GM21423 (cell line): Measurements from ENCODE around the gene ZNF41.
"Not testable (repeated sequence)": the region's sequence is repeated elsewhere in the genome, so short reads cannot be mapped to it uniquely, and the experiment has no call there.

Source experiments
- ATAC-seq: cut with Tn5 transposase; IDR thresholded peaks from one replicate; pipeline ENCODE4 v1.9.1; 2021; ENCODE audit warnings: mild to moderate bottlenecking, moderate library complexity; ENCODE audit not compliant: unreplicated experiment

ZNF41 gene

DNA sequence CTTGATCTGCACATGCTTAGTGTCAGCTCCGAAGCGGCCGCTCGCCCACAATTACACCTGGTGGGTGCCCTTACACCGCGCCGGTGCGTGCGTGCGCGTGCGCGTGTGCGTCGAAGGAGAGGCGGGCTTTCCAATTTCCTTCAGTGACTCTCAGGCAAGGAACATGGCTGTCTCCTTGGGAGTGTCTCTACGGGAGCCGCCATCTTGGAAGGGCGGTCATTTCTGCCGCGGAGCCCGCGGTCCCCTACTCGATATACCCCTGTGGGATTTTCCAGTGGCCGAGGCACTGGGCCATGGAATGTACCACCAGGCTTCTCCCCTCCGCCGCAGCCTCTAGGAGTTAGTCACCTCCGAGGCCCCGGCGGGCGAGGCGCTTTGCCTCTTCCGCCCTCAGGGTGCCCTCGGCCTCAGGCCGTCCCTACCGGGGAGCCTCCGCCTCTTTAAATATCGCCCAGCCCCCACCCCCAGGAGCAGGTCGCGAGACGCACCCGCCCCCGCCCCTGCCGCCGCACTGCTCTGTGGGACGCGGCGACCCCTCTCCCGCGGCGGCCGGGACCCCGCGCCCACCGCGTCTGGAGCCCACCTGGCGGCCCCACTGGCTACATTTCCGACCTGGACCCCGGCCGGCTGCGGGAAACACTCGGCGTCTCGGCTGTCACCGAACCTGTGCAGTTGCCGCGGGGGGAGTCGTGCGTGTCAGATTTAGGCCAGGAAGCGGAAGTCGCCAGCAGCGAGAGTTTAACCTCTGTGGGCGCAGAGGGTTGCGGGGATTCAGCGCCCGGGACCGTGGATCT lies at the start of gene ZNF41:
Gene ZNF41 (minus strand): TSS at position 711 of the 794 bp plus-strand sequence. CDS start 15,741 bp downstream, outside the sequence.
- ATAC-seq: peak; percentile 82

DNA sequence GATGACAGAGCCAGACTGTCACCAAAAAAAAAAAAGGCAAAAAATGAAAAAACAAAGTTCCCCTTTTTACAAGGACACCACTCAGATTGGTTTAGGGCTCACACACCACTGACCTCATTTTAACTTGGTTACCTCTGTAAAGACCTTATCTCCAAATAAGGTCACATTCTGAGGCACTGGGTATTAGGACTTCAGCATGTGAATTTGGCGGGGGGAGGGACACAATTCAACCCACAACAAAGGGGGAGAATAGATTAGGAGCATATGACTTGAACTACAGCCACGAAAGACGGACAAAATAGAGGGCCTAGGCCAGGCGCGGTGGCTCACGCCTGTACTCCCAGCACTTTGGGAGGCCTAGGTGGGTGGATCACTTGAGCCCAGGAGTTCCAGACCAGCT lies 47.0 kb upstream of the ZNF41 start:
- no peak for ATAC-seq

DNA sequence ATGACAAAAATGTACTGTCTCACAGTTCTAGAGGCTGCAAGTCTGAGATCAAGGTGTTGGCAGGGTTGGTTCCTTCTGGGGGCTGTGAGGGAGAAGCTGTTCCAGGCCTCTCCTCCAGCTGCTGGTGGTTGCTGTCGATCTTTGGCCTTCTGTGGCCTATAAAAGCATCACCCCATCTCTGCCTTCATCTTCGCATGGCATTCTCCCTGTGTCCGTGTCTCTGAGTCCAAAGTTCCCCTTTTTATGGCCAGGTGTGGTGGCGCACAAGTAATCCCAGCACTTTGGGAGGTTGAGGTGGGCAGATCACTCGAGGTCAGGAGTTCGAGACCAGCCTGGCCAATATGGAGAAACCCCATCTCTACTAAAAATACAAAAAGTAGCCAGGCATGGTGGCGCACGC lies 46.5 kb upstream of the ZNF41 start:
- no peak for ATAC-seq

DNA sequence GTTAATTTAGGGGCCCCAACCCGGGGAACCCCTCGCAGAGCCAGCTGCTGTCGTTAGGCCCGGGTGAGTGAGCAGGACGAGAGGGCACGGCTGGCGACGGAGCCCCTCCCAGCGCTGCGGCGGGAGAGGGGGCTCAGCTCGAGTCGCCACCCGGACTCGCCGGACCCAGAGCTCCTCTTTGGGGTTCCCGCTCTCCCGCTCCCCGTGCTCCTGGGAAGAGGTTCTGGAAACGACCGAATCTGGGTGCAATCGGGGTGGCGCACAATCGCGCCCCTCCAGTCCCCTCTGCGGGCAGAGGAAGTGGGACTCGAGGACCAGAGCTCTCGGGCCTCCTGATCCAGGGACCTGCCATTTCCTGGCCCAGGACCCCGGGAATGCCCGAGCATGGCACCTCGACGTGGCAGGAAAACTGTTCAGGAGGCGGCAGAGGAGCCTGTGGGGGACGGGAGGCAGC lies 40.7 kb upstream of the ZNF41 start:
- no peak for ATAC-seq

DNA sequence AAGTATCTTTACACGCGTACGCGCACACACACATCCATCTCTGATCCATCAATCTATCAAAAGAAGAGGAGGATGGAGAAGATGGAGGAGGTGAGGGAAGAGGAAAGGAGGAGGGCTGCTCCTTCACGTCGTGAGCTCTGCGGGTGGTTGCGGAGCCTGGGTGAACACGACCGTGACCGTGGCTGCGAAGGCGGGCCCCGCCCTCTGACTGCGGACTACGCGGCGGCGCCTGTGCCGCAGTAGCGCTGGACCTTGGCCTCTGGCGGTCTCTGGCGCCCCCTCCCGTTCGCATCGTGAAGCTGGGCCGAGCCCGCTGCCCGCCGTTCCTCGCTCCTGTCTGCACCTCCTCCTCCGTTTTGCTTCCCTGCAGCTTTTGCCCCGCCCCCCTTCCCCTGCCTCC lies 40.3 kb upstream of the ZNF41 start:
- peak; percentile 90 for ATAC-seq

DNA sequence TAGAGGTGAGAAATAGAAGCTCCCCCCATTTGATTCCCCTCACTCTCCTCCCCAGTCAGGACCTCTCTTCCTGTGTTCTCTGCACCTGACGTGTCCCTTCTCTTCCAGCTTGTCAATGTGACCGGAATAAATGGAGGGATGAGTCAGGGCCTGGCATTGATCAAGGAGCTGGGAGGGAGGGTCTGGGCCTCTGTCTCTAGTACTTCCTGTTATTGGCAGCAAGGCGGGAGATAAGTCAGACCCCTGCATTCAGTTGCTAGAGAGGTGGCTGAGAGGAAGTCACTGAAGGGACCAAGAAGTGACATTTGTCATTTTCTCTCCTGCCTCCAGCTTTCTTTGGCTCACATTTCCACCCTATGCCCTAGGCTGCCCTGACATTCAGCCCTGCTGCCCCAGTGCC lies 35.1 kb upstream of the ZNF41 start:
- no peak for ATAC-seq

DNA sequence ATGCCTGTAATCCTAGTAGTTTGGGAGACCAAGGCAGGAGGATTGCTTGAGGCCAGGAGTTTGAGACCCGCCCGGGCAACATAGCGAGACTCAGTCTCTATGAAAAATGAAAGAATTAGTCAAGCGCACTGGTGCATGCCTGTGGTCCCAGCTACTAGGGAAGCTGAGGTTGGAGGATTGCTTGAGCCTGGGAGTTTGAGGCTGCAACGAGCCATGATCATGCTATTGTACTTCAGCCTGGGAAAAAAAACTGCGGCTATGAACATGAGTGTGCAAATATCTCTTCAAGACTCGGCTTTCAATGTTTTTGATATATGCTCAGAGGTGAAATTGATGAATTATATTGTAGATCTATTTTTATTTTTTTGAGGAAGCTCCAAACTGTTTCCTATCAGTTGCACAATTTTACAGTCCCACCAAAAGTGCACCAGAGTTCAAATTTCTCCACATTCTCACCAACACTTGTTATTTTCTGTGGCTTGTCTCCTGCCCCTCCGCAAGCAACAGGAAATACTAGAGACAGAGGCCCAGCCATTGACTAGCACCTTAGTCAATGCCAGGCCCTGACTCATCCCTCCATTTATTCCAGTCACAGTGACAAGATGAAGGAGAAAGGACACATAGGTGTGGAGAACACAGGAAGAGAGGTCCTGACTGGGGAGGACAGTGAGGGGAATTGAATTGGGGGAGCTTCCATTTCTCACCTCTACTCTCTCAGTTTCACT lies 33.1 kb upstream of the ZNF41 start:
- ATAC-seq: no peak

DNA sequence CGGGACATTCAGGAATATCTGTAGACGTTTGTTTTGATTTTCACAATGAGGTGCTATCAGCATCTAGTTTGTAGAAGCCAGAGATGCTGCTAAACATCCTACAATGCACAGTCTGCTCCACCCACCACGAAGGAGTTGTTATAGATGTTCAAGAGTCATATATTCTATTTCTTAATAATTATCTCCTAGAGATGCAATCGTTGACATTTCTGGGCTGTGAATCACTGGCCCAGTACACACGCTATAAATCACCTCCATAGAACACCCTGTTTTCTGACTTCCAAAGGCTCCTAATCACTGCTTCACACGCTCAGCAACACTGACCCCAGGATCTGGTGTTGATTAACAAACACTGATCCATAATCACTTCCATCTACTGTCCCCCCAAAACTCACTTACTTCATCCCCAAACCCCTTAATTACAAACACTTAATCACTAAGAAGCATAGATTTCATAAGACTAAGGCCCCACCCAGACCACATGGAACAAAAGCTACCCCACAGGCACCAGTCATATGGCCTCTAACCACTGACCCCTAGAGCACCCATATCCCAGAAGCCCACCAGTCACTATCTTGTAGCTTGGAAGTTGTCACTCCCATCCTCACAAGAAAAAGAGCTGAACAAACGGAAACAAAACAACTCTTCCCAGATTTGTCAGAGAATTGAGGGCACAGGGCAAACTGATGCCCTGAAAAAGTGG lies 31.7 kb upstream of the ZNF41 start:
- ATAC-seq: no peak

DNA sequence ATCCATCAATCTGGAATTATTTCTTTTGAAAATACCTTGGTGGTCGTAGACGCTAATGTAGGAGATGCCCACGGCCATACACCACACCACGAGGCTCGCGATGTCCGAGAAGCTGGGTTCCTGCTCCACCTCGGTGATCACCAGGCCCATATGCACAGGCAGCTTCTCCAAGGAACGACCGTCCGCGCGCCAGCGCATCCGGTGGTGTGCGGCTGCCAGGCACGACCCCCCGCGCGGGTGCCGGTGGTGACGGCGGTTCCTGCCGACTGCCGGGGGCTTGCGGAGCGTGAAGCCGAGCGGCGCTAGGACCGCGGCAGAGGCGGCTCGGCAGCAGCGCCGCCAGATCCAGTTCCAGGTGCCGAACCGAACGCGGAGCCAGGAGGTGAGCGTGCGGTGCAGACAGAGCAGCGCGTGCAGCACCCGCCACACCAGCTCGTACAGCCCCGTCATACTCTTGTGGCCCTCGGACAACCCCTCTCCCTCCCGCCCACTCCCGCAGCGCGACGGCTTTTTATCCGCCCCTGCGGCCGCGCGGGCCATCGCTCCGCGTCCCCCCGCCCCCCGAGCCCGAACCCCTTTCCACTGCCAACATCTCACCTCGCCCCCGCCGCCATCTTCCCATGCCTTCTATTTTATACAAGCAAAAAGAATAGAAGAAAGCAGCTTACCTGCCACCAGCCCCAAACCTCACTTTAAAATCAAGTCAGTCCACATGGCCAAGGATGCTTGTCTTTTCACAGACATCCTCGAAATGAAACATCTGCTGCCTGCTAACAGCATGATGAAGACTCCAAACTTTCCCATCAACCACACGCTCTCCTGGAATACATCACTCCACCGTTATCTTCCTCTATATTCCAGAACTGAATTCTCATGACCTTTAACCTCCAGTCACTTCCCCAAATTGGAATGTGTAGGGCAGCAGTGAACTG lies 30.3 kb upstream of the ZNF41 start:
- peak; percentile 61 for ATAC-seq

DNA sequence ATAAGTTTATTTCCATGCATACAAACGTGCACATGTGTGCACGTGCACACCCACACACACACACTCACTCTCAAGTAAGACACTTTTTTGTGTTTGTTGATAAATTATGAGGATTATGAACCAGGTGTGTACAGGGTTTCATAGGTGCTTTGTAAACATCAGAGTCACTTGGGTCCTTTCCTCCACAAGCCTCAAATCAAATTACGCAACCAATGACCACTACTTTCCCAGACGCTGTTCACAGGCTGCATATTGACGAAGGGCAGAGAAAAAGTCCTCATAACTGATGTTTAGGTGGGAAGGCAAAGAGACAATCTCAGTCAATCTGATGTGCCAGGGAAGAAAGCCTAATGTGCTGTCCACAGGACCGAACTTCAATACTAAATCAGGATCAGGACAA lies 29.4 kb upstream of the ZNF41 start:
- ATAC-seq: not testable (repeated sequence)

DNA sequence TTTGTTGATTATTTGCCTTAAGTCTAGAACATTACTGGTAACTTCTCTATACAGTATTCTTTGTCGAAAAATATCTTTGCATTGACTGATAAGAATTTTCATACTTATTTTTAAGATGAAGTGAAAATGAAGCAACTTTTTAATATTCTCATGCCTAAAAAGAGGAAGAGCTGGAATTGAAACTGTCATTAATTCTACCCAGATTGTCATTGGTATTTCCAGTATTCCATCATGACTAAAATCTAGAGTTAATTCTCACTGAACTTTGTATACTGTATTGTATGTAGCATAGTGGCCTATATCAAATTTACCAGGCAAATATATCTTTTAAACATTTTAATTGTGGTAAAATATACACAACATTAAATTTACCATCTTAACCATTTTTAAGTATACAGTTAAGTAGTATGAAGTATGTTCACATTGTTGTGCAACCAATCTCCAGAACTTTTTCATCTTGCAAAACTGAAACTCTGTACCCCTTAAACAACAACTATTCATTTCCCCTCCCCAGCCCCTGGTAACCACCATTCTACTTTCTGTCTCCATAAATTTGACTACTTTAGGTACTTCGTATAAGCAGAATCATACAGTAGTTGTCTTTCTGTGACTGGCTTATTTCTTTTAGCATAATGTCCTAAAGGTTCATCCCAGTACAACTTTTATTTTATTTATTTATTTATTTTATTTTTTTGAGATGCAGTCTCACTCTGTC lies 24.3 kb upstream of the ZNF41 start:
- ATAC-seq: no peak

DNA sequence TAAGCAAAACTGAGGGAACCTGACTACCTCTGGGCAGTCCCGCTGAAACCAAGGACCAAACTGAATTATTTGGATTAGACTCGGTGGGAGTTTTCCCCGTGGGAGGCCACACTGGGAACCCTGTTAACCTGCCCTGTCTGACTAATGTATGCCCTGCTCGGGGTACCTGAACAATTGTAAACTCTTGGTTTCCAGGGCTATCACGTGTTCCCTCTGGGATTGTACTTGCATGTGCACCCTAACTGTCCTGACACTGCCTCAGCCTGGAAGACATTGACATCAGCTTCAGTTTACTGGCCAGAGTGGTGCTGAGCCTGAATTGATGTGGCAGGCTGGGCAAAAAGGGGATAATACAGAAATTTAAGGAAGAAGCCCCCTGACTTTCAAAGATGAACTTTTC lies 20.1 kb upstream of the ZNF41 start:
- ATAC-seq: no peak

DNA sequence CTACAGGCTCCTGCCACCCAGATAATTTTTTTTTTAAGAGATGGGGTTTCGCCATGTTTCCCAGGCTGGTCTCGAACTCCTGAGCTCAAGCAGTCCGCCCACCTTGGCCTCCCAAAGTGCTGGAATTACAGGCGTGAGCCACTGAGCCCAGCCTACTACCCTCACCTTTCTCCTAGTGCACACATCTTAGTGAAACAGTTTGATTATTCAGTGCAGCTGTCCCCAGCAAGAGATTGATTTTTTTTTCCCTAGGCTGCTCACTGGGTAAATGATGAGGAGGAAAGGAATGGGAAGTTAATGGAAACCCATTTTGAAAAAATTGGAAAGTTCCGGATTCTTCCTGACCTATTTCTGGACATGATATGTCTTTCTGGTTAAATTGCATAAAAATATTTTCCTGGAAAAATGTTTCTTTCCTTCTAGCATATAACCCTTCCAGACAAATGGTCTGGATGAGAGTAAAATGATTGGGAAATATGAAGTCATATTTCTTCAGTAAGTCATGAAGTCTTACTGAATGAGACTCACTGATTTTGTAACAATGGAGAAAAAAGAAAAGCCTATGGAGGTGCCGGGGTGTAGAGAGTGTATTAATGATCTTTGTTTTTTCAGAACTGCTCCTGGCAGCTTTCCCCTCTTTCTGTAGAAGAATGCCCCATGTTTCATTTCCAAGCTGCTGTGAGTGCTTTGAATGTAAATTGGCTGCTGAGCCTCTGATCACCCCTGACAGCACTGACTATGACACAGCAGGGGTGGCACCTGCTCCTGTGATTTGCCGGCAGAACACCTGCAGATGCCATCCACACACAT lies 19.5 kb upstream of the ZNF41 start:
- no peak for ATAC-seq

DNA sequence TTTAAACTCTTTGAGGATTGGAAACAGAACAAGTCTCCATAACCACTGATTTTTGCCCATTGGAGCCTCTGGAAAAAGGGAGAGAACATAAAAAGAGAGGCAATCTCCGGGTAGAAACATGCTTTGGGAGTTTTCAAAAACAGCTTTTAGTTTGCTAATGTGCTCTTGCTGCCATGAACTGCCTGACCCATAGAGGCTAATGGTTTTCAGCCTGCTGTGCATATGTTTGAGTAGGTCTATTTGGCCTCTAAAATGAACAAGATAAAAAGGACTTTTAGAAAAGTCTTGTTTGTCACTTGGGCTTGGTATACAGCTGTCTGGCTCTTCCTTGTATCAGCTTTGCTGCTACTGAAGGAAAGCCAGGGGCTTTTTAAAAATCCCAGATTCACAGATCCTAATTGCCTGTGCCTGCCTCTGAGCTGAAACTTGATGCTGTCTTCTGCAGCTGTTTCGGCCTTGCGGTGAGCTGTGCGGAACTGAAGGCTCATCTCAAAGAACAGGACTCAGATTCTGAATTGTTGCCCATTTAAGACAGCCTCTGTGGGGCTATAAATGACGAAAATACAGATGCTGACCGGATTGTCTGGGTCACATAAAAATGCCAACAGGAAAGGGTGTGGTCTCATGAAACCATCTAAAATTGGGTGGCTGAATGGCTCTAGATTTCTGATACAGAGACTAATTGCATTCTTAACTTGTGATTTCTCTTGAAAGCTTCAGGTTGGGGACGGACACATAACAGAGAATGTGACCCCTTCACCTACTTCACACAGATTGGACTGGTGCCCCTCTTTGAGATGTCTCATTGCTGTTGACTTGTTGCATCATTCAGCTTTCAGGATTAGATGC lies 18.4 kb upstream of the ZNF41 start:
- no peak for ATAC-seq

DNA sequence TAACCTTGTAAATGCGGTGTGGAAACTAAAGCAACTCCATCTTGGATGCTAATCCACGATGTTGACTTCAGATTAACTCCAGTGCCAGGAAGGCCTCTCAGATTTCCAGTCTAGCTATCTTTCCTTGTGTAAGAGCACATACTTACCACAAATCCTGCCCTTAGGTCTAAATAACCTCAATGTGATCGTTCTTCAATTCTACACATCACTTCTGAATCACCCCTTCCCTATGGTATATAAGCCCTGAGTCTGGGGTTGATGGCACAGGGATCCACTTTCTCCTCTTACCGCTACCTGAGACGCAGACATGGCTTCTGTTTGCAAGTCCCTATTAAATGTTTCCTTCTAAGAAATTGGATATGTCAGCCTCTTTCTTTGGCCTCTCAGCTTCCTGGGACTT lies 17.5 kb upstream of the ZNF41 start:
- no peak for ATAC-seq

DNA sequence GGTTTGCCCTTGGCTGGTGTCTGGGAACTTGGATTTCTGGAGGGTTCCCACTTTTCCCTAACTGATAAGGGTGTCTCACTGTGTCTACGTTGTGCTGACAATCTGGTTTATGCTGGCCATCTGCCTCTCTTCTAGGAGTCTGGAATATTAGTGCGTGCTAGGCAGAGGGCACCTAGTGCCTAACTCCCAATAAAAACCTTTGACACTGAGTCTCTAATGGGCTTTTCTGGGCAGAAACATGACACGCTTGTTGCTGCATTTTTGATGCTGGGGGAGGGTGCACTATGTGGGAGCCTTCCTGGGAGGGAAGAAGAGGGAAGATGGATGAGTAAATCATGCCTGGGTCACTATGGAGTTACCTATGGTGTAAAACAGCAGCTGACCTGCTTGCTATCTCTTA lies 16.3 kb upstream of the ZNF41 start:
- ATAC-seq: no peak

DNA sequence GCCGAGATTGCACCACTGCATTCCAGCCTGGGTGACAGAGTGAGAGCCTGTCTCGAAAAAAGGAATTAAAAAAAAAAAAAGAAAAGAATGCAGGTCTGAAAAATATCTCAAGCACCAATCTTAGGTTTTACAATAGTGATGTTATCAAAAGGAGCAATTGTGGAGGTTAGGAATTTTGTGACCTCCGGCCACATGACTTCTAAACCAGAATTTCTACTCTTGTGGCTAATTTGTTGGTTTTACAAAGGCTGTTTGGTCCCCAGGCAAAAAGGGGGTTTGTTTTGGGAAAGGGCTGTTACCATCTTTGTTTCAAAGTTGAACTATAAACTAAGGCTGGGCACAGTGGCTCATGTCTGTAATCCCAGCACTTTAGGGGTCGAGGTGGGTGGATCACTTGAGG lies 15.4 kb upstream of the ZNF41 start:
- ATAC-seq: no peak

DNA sequence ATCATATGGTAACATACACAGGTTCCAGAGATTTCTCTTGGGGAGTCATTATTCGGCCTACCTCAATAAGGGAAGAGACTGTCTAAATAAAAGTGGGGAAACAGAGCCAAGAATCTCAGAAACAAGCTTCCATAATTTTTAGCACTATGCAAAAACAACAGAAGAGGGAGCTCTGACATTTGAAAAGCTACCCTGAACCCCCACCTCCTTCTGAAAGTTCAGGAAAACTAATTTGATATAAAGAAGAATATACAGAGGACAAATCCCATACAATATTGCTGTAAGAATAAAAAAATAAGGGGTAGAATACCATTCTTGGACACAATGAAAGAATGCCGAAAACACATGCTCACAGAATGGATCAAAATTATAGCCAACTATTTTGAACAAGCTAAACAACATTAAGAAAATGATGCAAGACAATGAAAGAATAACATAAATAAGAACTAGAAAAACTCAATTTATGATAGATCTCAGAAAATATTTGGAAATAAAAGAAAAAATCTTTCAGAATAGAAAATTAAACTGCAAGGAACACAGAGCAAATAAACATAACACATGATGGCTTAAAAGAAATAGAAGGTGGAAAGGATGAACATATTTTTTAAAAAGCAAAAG lies 14.4 kb upstream of the ZNF41 start:
- ATAC-seq: no peak
